ENCODE measurements around the gene RAB35.
A peak's percentile ranks its signal among the peaks of the same experiment; 100 is the strongest.

Gene RAB35

GRCh38 chr12:120102189-120103043 lies 14.1 kb downstream of the RAB35 start:
- DNase-seq: no peak

- no peak for DNase-seq
Measured at GRCh38 chr12:120101617-120102016, 14.9 kb downstream of the RAB35 start.

- DNase-seq: no peak
Measured at GRCh38 chr12:120101182-120101581, 15.4 kb downstream of the RAB35 start.

- DNase-seq: no peak
Measured at GRCh38 chr12:120100630-120101029, 15.9 kb downstream of the RAB35 start.

- no peak for DNase-seq
Measured at GRCh38 chr12:120099738-120100137, 16.8 kb downstream of the RAB35 start.

- DNase-seq: no peak
Measured at GRCh38 chr12:120098756-120099470, 17.6 kb downstream of the RAB35 start.

GRCh38 chr12:120096671-120097202 lies 19.8 kb downstream of the RAB35 start:
- no peak for DNase-seq

- no peak for DNase-seq
Measured at GRCh38 chr12:120095736-120096135, 20.8 kb downstream of the RAB35 start.

- no peak for DNase-seq
Measured at GRCh38 chr12:120095331-120095730, 21.2 kb downstream of the RAB35 start.

- DNase-seq: no peak
Measured at GRCh38 chr12:120094485-120094884, 22.1 kb downstream of the RAB35 start.

GRCh38 chr12:120093592-120094355 lies 22.8 kb downstream of the RAB35 start:
- no peak for DNase-seq

- no peak for DNase-seq
Measured at GRCh38 chr12:120093336-120093591, 23.3 kb downstream of the RAB35 start.

GRCh38 chr12:120092551-120093335 lies 23.8 kb downstream of the RAB35 start:
- no peak for DNase-seq

GRCh38 chr12:120091371-120092090 lies 25.0 kb downstream of the RAB35 start:
- DNase-seq: no peak

- no peak for DNase-seq
Measured at GRCh38 chr12:120090626-120091295, 25.8 kb downstream of the RAB35 start.

GRCh38 chr12:120090206-120090605 lies 26.3 kb downstream of the RAB35 start:
- DNase-seq: no peak

GRCh38 chr12:120089796-120090195 lies 26.8 kb downstream of the RAB35 start:
- no peak for DNase-seq

GRCh38 chr12:120089105-120089504 lies 27.4 kb downstream of the RAB35 start:
- DNase-seq: no peak

- DNase-seq: peak; percentile 99
Measured at GRCh38 chr12:120086801-120087621, 29.5 kb downstream of the RAB35 start.

GRCh38 chr12:120085920-120086645 lies 30.5 kb downstream of the RAB35 start:
- DNase-seq: no peak
